Panc1 (cell line): Measurements from ENCODE around the gene ATP5MG. TPM values are rescaled to one million over a fixed set of nuclear protein-coding genes. Genes with fewer than 3 reads are reported as not detected.

Experiments used
- ATAC-seq: fragments of 200-7000 bp; cut with Tn5 transposase; 2 replicates; pipeline ENCODE4 v1.9.1; 2020; ENCODE audit warnings: mild to moderate bottlenecking, moderate library complexity
- BruUV-seq: library from RNA; stranded (reverse); fragments of 400-500 nt; replicated peaks from 2 replicates; lab custom pipeline; 2021; lab: Mats Ljungman, UMichigan
- CTCF ChIA-PET: fragments of 300-600 bp; sonication (Branson Sonifier 250); formaldehyde crosslinking; loops from one replicate; lab custom pipeline; 2022; ENCODE audit warnings: antibody characterized with exemption; lab: Charles Lee
- POLR2A ChIA-PET: fragments of 300-600 bp; sonication (Branson Sonifier 250); formaldehyde crosslinking; loops from one replicate; lab custom pipeline; 2022; ENCODE audit warnings: antibody characterized with exemption; lab: Charles Lee
- DNase-seq: peaks from one replicate; pipeline ENCODE4 v3.0.0-alpha.2; 2010; ENCODE audit warnings: low read depth, low spot score
- H3K27ac ChIP-seq: 2 replicates; pipeline ENCODE4 v1.5.1; 2011; ENCODE audit warnings: mild to moderate bottlenecking, low read length, inconsistent platforms
- H3K27me3 ChIP-seq: fragments of 200-500 bp; sonication (Bioruptor generic); 2 replicates; pipeline ENCODE4 v1.6.0; 2014; ENCODE audit warnings: low read length, inconsistent platforms; ENCODE audit not compliant: control insufficient read depth, insufficient read depth
- H3K36me3 ChIP-seq: fragments of 200-500 bp; sonication (Bioruptor generic); 2 replicates; pipeline ENCODE4 v1.5.1; 2014; ENCODE audit warnings: inconsistent platforms, mild to moderate bottlenecking, low read length, moderate library complexity; ENCODE audit not compliant: control insufficient read depth, insufficient read depth
- H3K4me1 ChIP-seq: 2 replicates; pipeline ENCODE4 v1.5.1; 2011; ENCODE audit warnings: inconsistent platforms, mild to moderate bottlenecking, low read length, moderate library complexity; ENCODE audit not compliant: control insufficient read depth, insufficient read depth
- H3K4me3 ChIP-seq, 2 experiments: 2 replicates each; pipeline ENCODE4 v1.5.1; 2011 to 2012; ENCODE audit warnings: low read depth in 2 of 2, low read length in 2 of 2, mild to moderate bottlenecking in 2 of 2, inconsistent platforms in 1 of 2, moderate library complexity in 1 of 2
- H3K9me3 ChIP-seq: fragments of 200-500 bp; sonication (Bioruptor generic); 2 replicates; pipeline ENCODE4 v1.5.1; 2014; ENCODE audit warnings: low read depth, mild to moderate bottlenecking, inconsistent platforms, low read length, moderate library complexity; ENCODE audit not compliant: control insufficient read depth, insufficient read depth
- CTCF ChIP-seq: fragments of 450-650 bp; IDR thresholded peaks from 2 replicates; pipeline ENCODE4 v1.5.1; 2017; ENCODE audit warnings: mild to moderate bottlenecking
- POLR2AphosphoS5 ChIP-seq: IDR thresholded peaks from 2 replicates; pipeline ENCODE4 v1.6.1; 2012; ENCODE audit warnings: mild to moderate bottlenecking, low read depth, low read length, moderate library complexity
- REST ChIP-seq, 2 experiments: IDR thresholded peaks; 2 replicates each; pipeline ENCODE4 v1.6.1; 2011 to 2012; ENCODE audit warnings: low read depth in 2 of 2, control low read depth in 1 of 2, low read length in 1 of 2, mild to moderate bottlenecking in 1 of 2, moderate library complexity in 1 of 2; ENCODE audit not compliant: insufficient read depth in 1 of 2
- SIN3A ChIP-seq: IDR thresholded peaks from 2 replicates; pipeline ENCODE4 v1.6.1; 2012; ENCODE audit warnings: low read depth, mild to moderate bottlenecking, low read length, moderate library complexity, borderline replicate concordance; ENCODE audit not compliant: insufficient read depth
- TCF7L2 ChIP-seq: IDR thresholded peaks from 2 replicates; pipeline ENCODE4 v1.6.1; 2011; ENCODE audit warnings: mild to moderate bottlenecking, low read depth, low read length, inconsistent platforms
- in situ Hi-C: cut with HindIII; loops from 2 replicates; pipeline ENCODE4 v1.10.0; 2016; ENCODE audit warnings: low sequenced_read_pairs, low pct_unique_long_range_greater_than_20kb
- intact Hi-C: fragments of 100-400 bp; cut with micrococcal nuclease; formaldehyde crosslinking; loops from one replicate; pipeline ENCODE4 v1.10.0; 2022; ENCODE audit not compliant: unreplicated experiment
- total RNA-seq: library from RNA; stranded (reverse); gene quantifications from one replicate; pipeline ENCODE4 v1.2.1, GENCODE V29; 2021; ENCODE audit not compliant: unreplicated experiment

The ATP5MG gene
- total RNA-seq, 1 experiment from 2014 or later: 504 TPM

- H3K9me3 ChIP-seq: no peaks in the 10 kb centered on the region
- DNase-seq: no peak
- H3K4me1 ChIP-seq: peaks cover 61% of the 10 kb centered on the region
- H3K27me3 ChIP-seq: no peaks in the 10 kb centered on the region
- H3K4me3 ChIP-seq: no peak overlapping the region
- POLR2A ChIA-PET: no interaction called here
- ATAC-seq: no peak
- BruUV-seq: no TSS peak
- intact Hi-C loops (loop anchor here (2.0 kb wide), 1 partner anchor 38 kb away; no protein-coding TSS in a partner anchor), in situ Hi-C loops (no loop called here)
- H3K27ac ChIP-seq: peak overlapping the region; percentile 53
- CTCF ChIA-PET: no interaction called here
- H3K36me3 ChIP-seq: peaks cover 12% of the 10 kb centered on the region; the same call in 1 of the 2 replicates
- TF ChIP-seq SIN3A (no peak), TCF7L2 (no peak), REST (IDR thresholded peaks at IDR 0.05; ENCODE audit: insufficient read depth in 1 of 2, low read depth in 2 of 2, low read length in 1 of 2) (no peak), CTCF (no peak)
Measured at GRCh38 chr11:118442301-118442700, 40.9 kb downstream of the ATP5MG start.

GRCh38 chr11:118442908-118443589, 41.6 kb downstream of the ATP5MG start:
- Histone ChIP-seq H3K4me3 (no peak overlapping the region), H3K27me3 (no peaks in the 10 kb centered on the region), H3K4me1 (peaks cover 61% of the 10 kb centered on the region), H3K36me3 (peaks cover 12% of the 10 kb centered on the region; the same call in 1 of the 2 replicates), H3K9me3 (no peaks in the 10 kb centered on the region), H3K27ac (no peak overlapping the region)
- TF ChIP-seq TCF7L2 (no peak), POLR2AphosphoS5 (no peak), REST (IDR thresholded peaks at IDR 0.05; ENCODE audit: insufficient read depth in 1 of 2, low read depth in 2 of 2, low read length in 1 of 2) (no peak), CTCF (no peak), SIN3A (no peak)
- in situ Hi-C loops (no loop called here), intact Hi-C loops (loop anchor here (2.0 kb wide), 1 partner anchor 38 kb away; no protein-coding TSS in a partner anchor)
- ChIA-PET POLR2A (no interaction called here), CTCF (no interaction called here)
- no TSS peak for BruUV-seq
- DNase-seq: no peak
- ATAC-seq: no peak
